ENCODE measurements around the gene RERE.
"Not testable (repeated sequence)": the region's sequence is repeated elsewhere in the genome, so short reads cannot be mapped to it uniquely, and the experiment has no call there.

Gene RERE

DNA sequence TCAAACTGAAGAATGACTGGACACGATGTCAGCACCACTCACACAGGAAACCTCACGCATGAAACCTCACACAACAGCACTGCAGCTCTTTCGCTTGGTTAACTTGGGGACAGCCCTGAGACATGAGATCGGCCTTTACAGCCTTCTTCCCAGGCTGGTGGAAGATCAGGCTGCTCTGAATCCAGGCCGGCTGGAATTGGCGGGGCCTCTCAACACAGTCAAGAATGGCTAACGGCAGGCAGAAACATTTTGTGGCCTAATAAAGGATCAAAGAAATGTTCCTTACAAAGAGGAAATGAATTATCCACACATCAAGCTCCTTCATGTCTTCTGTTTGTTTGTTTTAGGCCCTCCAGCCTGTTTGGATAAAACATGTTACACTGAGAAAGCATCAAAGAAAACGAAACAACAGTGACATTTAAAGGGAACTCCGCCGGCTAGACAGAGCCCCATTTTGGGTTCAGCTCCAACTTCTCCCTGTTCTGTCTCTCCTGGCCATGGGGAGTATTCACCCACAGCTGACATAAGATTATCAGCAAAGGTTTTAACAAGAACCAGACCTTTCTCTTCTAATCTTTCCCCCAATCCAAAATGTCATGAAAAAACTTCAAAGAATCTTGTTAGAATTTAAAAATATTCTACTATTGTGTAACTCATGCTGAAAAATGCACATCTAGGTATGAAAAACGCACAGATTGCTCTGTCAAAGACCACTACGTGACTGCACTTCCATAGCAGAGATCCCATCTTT is 368.4 kb downstream of the RERE start:
- Histone ChIP-seq H3K27me3 (replicated peaks; ENCODE audit: control insufficient read depth, insufficient read depth, low read length, poor library complexity, severe bottlenecking) (no peaks in the 10 kb centered on the region), H3K4me1 (ENCODE audit: control insufficient read depth, insufficient read depth, low read length, poor library complexity, severe bottlenecking) (no peaks in the 10 kb centered on the region), H3K36me3 (ENCODE audit: control insufficient read depth, insufficient read depth, low read length) (no peaks in the 10 kb centered on the region), H3K9me3 (ENCODE audit: control insufficient read depth, low read length) (no peaks in the 10 kb centered on the region), H3K4me3 (ENCODE audit: insufficient read depth, low read depth, low read length, poor library complexity, severe bottlenecking) (no peak overlapping the region), H3K27ac (ENCODE audit: insufficient read depth, low read length, poor library complexity, severe bottlenecking) (no peak overlapping the region)
- DNase-seq, result no peak

DNA sequence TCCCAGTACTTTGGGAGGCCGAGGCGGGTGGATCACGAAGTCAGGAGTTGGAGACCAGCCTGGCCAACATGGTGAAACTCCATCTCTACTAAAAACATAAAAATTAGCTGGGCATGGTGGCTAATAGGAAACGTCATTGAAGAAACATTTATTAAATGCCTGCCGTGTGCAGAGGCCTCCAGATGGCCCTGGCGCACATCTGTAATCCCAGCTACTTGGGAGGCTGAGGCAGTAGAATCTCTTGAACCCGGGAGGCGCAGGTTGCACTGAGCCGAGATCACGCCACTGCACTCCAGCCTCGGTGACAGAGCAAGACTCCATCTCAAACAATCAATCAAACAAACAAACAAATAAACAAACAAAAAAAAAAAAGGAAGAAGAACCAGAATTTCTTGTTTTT is 368.9 kb downstream of the RERE start:
- H3K27me3 ChIP-seq (replicated peaks; ENCODE audit: control insufficient read depth, insufficient read depth, low read length, poor library complexity, severe bottlenecking); DNase-seq; H3K4me3 ChIP-seq (ENCODE audit: insufficient read depth, low read depth, low read length, poor library complexity, severe bottlenecking); H3K4me1 ChIP-seq (ENCODE audit: control insufficient read depth, insufficient read depth, low read length, poor library complexity, severe bottlenecking); H3K27ac ChIP-seq (ENCODE audit: insufficient read depth, low read length, poor library complexity, severe bottlenecking); H3K9me3 ChIP-seq (ENCODE audit: control insufficient read depth, low read length); H3K36me3 ChIP-seq (ENCODE audit: control insufficient read depth, insufficient read depth, low read length): not testable (repeated sequence)

GRCh38 chr1:8447616-8448150 is 369.8 kb downstream of the RERE start:
- Histone ChIP-seq H3K27ac (ENCODE audit: insufficient read depth, low read length, poor library complexity, severe bottlenecking) (no peak overlapping the region), H3K27me3 (replicated peaks; ENCODE audit: control insufficient read depth, insufficient read depth, low read length, poor library complexity, severe bottlenecking) (no peaks in the 10 kb centered on the region), H3K4me1 (ENCODE audit: control insufficient read depth, insufficient read depth, low read length, poor library complexity, severe bottlenecking) (no peaks in the 10 kb centered on the region), H3K4me3 (ENCODE audit: insufficient read depth, low read depth, low read length, poor library complexity, severe bottlenecking) (no peak overlapping the region), H3K9me3 (ENCODE audit: control insufficient read depth, low read length) (no peaks in the 10 kb centered on the region), H3K36me3 (ENCODE audit: control insufficient read depth, insufficient read depth, low read length) (no peaks in the 10 kb centered on the region)
- no peak for DNase-seq

DNA sequence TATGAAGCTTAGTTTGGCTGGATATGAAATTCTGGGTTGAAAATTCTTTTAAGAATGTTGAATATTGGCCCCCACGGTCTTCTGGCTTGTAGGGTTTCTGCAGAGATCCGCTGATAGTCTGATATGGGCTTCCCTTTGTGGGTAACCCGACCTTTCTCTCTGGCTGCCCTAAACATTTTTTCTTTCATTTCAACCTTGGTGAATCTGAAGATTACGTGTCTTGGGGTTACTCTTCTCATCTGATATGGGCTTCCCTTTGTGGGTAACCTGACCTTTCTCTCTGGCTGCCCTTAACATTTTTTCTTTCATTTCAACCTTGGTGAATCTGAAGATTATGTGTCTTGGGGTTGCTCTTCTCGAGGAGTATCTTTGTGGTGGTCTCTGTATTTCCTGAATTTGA is 371.3 kb downstream of the RERE start:
- H3K27me3 ChIP-seq (replicated peaks; ENCODE audit: control insufficient read depth, insufficient read depth, low read length, poor library complexity, severe bottlenecking); H3K4me1 ChIP-seq (ENCODE audit: control insufficient read depth, insufficient read depth, low read length, poor library complexity, severe bottlenecking); H3K4me3 ChIP-seq (ENCODE audit: insufficient read depth, low read depth, low read length, poor library complexity, severe bottlenecking); H3K9me3 ChIP-seq (ENCODE audit: control insufficient read depth, low read length); H3K27ac ChIP-seq (ENCODE audit: insufficient read depth, low read length, poor library complexity, severe bottlenecking); DNase-seq; H3K36me3 ChIP-seq (ENCODE audit: control insufficient read depth, insufficient read depth, low read length): not testable (repeated sequence)

DNA sequence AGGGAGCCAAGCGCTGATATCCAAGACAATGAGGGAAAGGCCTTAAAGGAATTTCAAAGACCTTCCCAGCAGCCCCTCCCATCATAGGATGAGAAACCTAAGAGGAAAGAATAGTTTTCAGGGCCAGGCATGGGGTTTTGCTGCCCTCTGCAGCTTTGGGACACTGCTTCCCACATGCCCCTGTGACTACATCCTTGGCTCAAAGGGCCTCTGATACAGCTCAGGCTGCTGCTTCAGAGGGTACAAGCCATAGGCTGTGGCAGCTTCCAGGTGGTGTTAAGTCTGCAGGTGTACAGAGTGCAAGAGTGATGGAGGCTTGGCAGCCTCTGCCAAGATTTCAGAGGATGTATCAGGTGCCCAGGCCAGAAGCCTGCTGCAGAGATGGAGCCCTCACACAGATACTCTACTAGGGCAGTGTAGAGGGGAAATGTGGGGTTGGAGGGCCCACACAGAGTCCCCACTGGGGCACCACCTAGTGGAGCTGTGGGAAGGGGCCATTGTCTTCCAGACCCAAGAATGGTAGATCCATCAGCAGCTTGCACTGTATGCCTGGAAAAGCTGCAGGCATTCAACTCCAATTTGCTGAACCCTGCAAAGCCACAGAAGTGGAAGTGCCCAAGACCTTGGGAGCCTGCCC is 373.8 kb downstream of the RERE start:
- DNase-seq, result no peak
- Histone ChIP-seq H3K4me1 (ENCODE audit: control insufficient read depth, insufficient read depth, low read length, poor library complexity, severe bottlenecking) (no peaks in the 10 kb centered on the region), H3K27me3 (replicated peaks; ENCODE audit: control insufficient read depth, insufficient read depth, low read length, poor library complexity, severe bottlenecking) (no peaks in the 10 kb centered on the region), H3K36me3 (ENCODE audit: control insufficient read depth, insufficient read depth, low read length) (no peaks in the 10 kb centered on the region), H3K27ac (ENCODE audit: insufficient read depth, low read length, poor library complexity, severe bottlenecking) (no peak overlapping the region), H3K4me3 (ENCODE audit: insufficient read depth, low read depth, low read length, poor library complexity, severe bottlenecking) (no peak overlapping the region), H3K9me3 (ENCODE audit: control insufficient read depth, low read length) (no peaks in the 10 kb centered on the region)

GRCh38 chr1:8441426-8441825 is 376.0 kb downstream of the RERE start:
- H3K9me3 ChIP-seq (ENCODE audit: control insufficient read depth, low read length), result no peaks in the 10 kb centered on the region

GRCh38 chr1:8439015-8439702 is 378.3 kb downstream of the RERE start:
- Histone ChIP-seq H3K9me3 (ENCODE audit: control insufficient read depth, low read length) (no peaks in the 10 kb centered on the region), H3K4me3 (ENCODE audit: insufficient read depth, low read depth, low read length, poor library complexity, severe bottlenecking) (no peak overlapping the region), H3K27me3 (replicated peaks; ENCODE audit: control insufficient read depth, insufficient read depth, low read length, poor library complexity, severe bottlenecking) (no peaks in the 10 kb centered on the region), H3K4me1 (ENCODE audit: control insufficient read depth, insufficient read depth, low read length, poor library complexity, severe bottlenecking) (no peaks in the 10 kb centered on the region), H3K36me3 (ENCODE audit: control insufficient read depth, insufficient read depth, low read length) (no peaks in the 10 kb centered on the region), H3K27ac (ENCODE audit: insufficient read depth, low read length, poor library complexity, severe bottlenecking) (no peak overlapping the region)
- no peak for DNase-seq

More at GRCh38 chr1:8441426-8441825, 376.0 kb downstream of the RERE start:
- Histone ChIP-seq H3K27me3 (replicated peaks; ENCODE audit: control insufficient read depth, insufficient read depth, low read length, poor library complexity, severe bottlenecking) (no peaks in the 10 kb centered on the region), H3K4me1 (ENCODE audit: control insufficient read depth, insufficient read depth, low read length, poor library complexity, severe bottlenecking) (no peaks in the 10 kb centered on the region), H3K36me3 (ENCODE audit: control insufficient read depth, insufficient read depth, low read length) (no peaks in the 10 kb centered on the region), H3K4me3 (ENCODE audit: insufficient read depth, low read depth, low read length, poor library complexity, severe bottlenecking) (no peak overlapping the region), H3K27ac (ENCODE audit: insufficient read depth, low read length, poor library complexity, severe bottlenecking) (no peak overlapping the region)
- DNase-seq, result no peak

GRCh38 chr1:8438489-8438888 is 379.0 kb downstream of the RERE start:
- DNase-seq, result no peak
- no peaks in the 10 kb centered on the region for H3K36me3 ChIP-seq (ENCODE audit: control insufficient read depth, insufficient read depth, low read length)
- H3K4me1 ChIP-seq (ENCODE audit: control insufficient read depth, insufficient read depth, low read length, poor library complexity, severe bottlenecking), result no peaks in the 10 kb centered on the region
- no peaks in the 10 kb centered on the region for H3K27me3 ChIP-seq (replicated peaks; ENCODE audit: control insufficient read depth, insufficient read depth, low read length, poor library complexity, severe bottlenecking)
- H3K27ac ChIP-seq (ENCODE audit: insufficient read depth, low read length, poor library complexity, severe bottlenecking), result no peak overlapping the region
- no peaks in the 10 kb centered on the region for H3K9me3 ChIP-seq (ENCODE audit: control insufficient read depth, low read length)
- no peak overlapping the region for H3K4me3 ChIP-seq (ENCODE audit: insufficient read depth, low read depth, low read length, poor library complexity, severe bottlenecking)

DNA sequence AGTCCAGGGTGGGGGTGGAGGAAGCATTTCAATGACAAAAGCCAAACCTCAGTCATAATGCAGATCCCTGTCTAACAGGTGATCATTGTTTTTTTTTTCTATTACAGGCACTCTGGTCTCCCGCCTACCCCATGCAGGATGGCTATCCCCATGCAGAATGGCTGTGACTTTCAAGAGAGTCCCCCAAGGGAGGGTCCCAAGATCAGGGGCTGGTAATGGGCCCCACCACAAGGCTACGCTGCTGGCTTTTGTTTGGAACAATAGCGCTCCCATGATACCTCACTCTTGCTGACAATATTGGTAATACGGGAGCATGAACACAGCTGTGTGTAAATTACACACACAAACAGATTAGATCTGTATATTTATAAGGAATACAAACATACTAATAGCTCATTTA is 380.1 kb downstream of the RERE start:
- Histone ChIP-seq H3K36me3 (ENCODE audit: control insufficient read depth, insufficient read depth, low read length) (no peaks in the 10 kb centered on the region), H3K9me3 (ENCODE audit: control insufficient read depth, low read length) (no peaks in the 10 kb centered on the region), H3K27me3 (replicated peaks; ENCODE audit: control insufficient read depth, insufficient read depth, low read length, poor library complexity, severe bottlenecking) (no peaks in the 10 kb centered on the region), H3K27ac (ENCODE audit: insufficient read depth, low read length, poor library complexity, severe bottlenecking) (no peak overlapping the region), H3K4me1 (ENCODE audit: control insufficient read depth, insufficient read depth, low read length, poor library complexity, severe bottlenecking) (no peaks in the 10 kb centered on the region), H3K4me3 (ENCODE audit: insufficient read depth, low read depth, low read length, poor library complexity, severe bottlenecking) (no peak overlapping the region)
- no peak for DNase-seq

DNA sequence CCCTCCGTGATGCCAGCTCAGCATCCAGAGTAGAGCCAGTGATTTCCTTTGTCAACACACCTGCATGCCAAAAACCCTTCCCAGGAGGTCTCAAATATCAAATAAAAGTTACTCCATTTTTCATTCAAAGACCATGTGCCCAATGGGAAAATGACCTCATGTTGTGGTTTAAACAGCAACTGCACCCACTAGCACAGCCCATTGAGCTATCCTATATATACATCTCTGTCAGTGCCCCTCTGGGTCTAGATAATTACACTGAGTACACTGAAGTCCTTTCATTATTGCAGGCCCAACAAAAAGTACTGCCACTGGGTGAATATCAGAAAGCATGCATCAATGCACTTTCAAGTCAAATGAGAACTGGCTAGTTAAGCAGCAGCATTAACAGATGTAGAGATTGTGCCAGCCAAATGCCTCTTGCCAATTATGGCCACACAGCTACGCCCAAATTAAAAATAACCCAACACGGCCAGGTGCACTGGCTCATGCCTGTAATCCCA is 381.8 kb downstream of the RERE start:
- H3K36me3 ChIP-seq (ENCODE audit: control insufficient read depth, insufficient read depth, low read length), result no peaks in the 10 kb centered on the region
- H3K4me3 ChIP-seq (ENCODE audit: insufficient read depth, low read depth, low read length, poor library complexity, severe bottlenecking), result no peak overlapping the region
- H3K27me3 ChIP-seq (replicated peaks; ENCODE audit: control insufficient read depth, insufficient read depth, low read length, poor library complexity, severe bottlenecking), result no peaks in the 10 kb centered on the region
- peaks cover 6% of the 10 kb centered on the region for H3K4me1 ChIP-seq (ENCODE audit: control insufficient read depth, insufficient read depth, low read length, poor library complexity, severe bottlenecking)
- H3K9me3 ChIP-seq (ENCODE audit: control insufficient read depth, low read length), result no peaks in the 10 kb centered on the region
- no peak for DNase-seq
- no peak overlapping the region for H3K27ac ChIP-seq (ENCODE audit: insufficient read depth, low read length, poor library complexity, severe bottlenecking)

Data from effector memory CD4-positive, alpha-beta T cell (primary cell).